ENCODE data around the gene GABRR3. TPM values are rescaled to one million over a fixed set of nuclear protein-coding genes. Genes with fewer than 3 reads are reported as not detected.
A peak's percentile ranks its signal among the peaks of the same experiment; 100 is the strongest.

GABRR3 gene
- polyA plus RNA-seq, 1 donor (not counting 4 experiments of a cell fraction or from before 2014, with no cell fraction given), result not detected

DNA sequence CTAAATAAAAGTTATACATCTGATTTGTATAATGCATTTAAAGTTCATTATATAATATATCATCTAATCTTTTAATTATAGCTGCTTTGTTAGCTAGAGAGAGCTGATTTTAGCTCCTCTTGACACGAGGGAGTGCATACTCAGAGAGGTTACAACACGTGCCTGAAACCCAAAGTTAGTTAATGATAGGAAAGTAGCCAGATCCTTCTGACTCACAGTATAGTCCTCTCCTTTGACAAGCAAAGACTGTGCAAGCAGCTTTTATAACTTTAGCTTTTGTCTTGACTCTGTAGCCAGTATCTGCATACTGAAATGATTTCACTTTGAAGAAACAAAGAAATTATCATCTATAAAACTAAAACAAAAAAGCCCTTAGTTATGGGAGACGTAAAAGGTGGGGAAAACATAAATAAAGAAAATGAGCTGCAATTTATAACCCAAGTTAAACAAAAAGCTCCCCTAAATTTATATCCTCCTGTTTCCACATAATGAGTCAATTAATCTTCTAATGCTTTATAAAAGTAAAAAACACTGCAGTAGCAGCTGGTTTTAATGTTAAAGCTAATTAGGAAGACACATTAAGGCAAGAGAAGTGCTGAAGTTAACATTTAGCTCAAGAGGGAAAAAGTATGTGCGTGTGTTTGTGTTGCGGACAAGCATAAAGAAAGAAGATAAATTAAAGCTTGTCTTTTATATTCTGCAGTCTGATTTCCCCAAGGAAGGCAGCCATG is 13.1 kb downstream of the GABRR3 start:
- H3K9me3 ChIP-seq (ENCODE audit: control insufficient read depth, low read depth, low read length), result no peaks in the 10 kb centered on the region
- TF ChIP-seq, protein P1, sequence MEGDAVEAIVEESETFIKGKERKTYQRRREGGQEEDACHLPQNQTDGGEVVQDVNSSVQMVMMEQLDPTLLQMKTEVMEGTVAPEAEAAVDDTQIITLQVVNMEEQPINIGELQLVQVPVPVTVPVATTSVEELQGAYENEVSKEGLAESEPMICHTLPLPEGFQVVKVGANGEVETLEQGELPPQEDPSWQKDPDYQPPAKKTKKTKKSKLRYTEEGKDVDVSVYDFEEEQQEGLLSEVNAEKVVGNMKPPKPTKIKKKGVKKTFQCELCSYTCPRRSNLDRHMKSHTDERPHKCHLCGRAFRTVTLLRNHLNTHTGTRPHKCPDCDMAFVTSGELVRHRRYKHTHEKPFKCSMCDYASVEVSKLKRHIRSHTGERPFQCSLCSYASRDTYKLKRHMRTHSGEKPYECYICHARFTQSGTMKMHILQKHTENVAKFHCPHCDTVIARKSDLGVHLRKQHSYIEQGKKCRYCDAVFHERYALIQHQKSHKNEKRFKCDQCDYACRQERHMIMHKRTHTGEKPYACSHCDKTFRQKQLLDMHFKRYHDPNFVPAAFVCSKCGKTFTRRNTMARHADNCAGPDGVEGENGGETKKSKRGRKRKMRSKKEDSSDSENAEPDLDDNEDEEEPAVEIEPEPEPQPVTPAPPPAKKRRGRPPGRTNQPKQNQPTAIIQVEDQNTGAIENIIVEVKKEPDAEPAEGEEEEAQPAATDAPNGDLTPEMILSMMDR (optimal IDR thresholded peaks at IDR 0.05 in 1 of 3, IDR thresholded peaks at IDR 0.05 in 1 of 3, conservative IDR thresholded peaks at IDR 0.05 in 1 of 3; ENCODE audit: extremely low read depth in 1 of 3, insufficient read depth in 2 of 3, low read length in 3 of 3), result no peak
- no peak for TF ChIP-seq EZH2 (IDR thresholded peaks at IDR 0.05; ENCODE audit: low read length)
- peak; percentile 44 for FAIRE-seq
- no peaks in the 10 kb centered on the region for H3K4me1 ChIP-seq (ENCODE audit: control insufficient read depth, extremely low read depth, insufficient read depth, low read length)
- no peaks in the 10 kb centered on the region for H3K27me3 ChIP-seq (ENCODE audit: control insufficient read depth, extremely low read depth, insufficient read depth, low read length)
- no peaks in the 10 kb centered on the region for H3K79me2 ChIP-seq (ENCODE audit: control insufficient read depth, insufficient read depth, low read length)
- no peak overlapping the region for H3K9ac ChIP-seq (ENCODE audit: control insufficient read depth, extremely low read depth, insufficient read depth, low read length)
- dilution Hi-C loops (cut with MboI; ENCODE audit: extremely low pct_ligation_motif_present, low sequenced_read_pairs), result no loop called here
- no peak overlapping the region for H3K4me2 ChIP-seq (ENCODE audit: control insufficient read depth, extremely low read depth, insufficient read depth, low read depth, low read length)
- no peak for DNase-seq (ENCODE audit: low read depth, low spot score)
- no peak overlapping the region for H3K4me3 ChIP-seq (ENCODE audit: control insufficient read depth in 2 of 3, extremely low read depth in 1 of 3, insufficient read depth in 2 of 3, low read depth in 1 of 3, low read length in 3 of 3)
- no peaks in the 10 kb centered on the region for H4K20me1 ChIP-seq (ENCODE audit: control insufficient read depth, extremely low read depth, insufficient read depth, low read length)
- H2AFZ ChIP-seq (ENCODE audit: control insufficient read depth, low read length), result no peak overlapping the region
- H3K9me1 ChIP-seq (ENCODE audit: control insufficient read depth, extremely low read depth, insufficient read depth, low read length), result no peaks in the 10 kb centered on the region
- no peaks in the 10 kb centered on the region for H3K36me3 ChIP-seq (ENCODE audit: control insufficient read depth in 2 of 2, extremely low read depth in 1 of 2, insufficient read depth in 2 of 2, low read length in 2 of 2)
- no peak overlapping the region for H3K27ac ChIP-seq (ENCODE audit: control insufficient read depth, insufficient read depth, low read length)

DNA sequence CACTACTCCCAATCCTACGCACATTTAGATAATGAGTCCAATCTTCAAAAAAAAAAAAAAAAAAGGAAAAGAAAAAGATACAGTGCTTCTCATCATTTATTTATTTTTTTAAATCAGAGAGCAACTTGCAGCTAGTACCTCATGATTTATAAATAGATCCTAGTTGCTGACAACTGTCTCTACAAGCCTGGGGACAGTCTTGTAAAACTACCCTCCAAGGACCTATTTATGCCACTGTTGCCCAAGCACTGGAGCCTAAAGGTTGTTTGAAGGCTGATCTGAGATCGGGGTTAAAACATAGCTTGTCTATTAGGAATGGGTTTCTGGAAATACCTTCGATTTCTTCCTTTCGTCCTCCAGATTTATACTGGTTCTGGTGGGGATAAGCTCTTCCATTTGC is 14.7 kb downstream of the GABRR3 start:
- H4K20me1 ChIP-seq (ENCODE audit: control insufficient read depth, extremely low read depth, insufficient read depth, low read length), result no peaks in the 10 kb centered on the region
- dilution Hi-C loops (cut with MboI; ENCODE audit: extremely low pct_ligation_motif_present, low sequenced_read_pairs), result no loop called here
- H3K4me1 ChIP-seq (ENCODE audit: control insufficient read depth, extremely low read depth, insufficient read depth, low read length), result no peaks in the 10 kb centered on the region
- H3K9me3 ChIP-seq (ENCODE audit: control insufficient read depth, low read depth, low read length), result no peaks in the 10 kb centered on the region
- H3K9ac ChIP-seq (ENCODE audit: control insufficient read depth, extremely low read depth, insufficient read depth, low read length), result no peak overlapping the region
- H3K36me3 ChIP-seq (ENCODE audit: control insufficient read depth in 2 of 2, extremely low read depth in 1 of 2, insufficient read depth in 2 of 2, low read length in 2 of 2), result no peaks in the 10 kb centered on the region
- no peak for TF ChIP-seq EZH2 (IDR thresholded peaks at IDR 0.05; ENCODE audit: low read length)
- TF ChIP-seq, protein P1 (optimal IDR thresholded peaks at IDR 0.05 in 1 of 3, IDR thresholded peaks at IDR 0.05 in 1 of 3, conservative IDR thresholded peaks at IDR 0.05 in 1 of 3; ENCODE audit: extremely low read depth in 1 of 3, insufficient read depth in 2 of 3, low read length in 3 of 3), result no peak
- H3K27me3 ChIP-seq (ENCODE audit: control insufficient read depth, extremely low read depth, insufficient read depth, low read length), result no peaks in the 10 kb centered on the region
- no peak overlapping the region for H3K4me3 ChIP-seq (ENCODE audit: control insufficient read depth in 2 of 3, extremely low read depth in 1 of 3, insufficient read depth in 2 of 3, low read depth in 1 of 3, low read length in 3 of 3)
- no peak overlapping the region for H3K4me2 ChIP-seq (ENCODE audit: control insufficient read depth, extremely low read depth, insufficient read depth, low read depth, low read length)
- DNase-seq (ENCODE audit: low read depth, low spot score) (no peak), FAIRE-seq (no peak)
- no peak overlapping the region for H3K27ac ChIP-seq (ENCODE audit: control insufficient read depth, insufficient read depth, low read length)
- H3K79me2 ChIP-seq (ENCODE audit: control insufficient read depth, insufficient read depth, low read length), result no peaks in the 10 kb centered on the region
- H3K9me1 ChIP-seq (ENCODE audit: control insufficient read depth, extremely low read depth, insufficient read depth, low read length), result no peaks in the 10 kb centered on the region
- no peak overlapping the region for H2AFZ ChIP-seq (ENCODE audit: control insufficient read depth, low read length)
